Stimulated activated CD4-positive, alpha-beta T cell treated with anti-CD3 and anti-CD28 coated beads, Interleukin-1b, Interleukin-23, amount 100 ng/mL, for 48 hours (primary cell): ENCODE measurements around the gene STIMATE.

Source experiments
- DNase-seq: peaks from one replicate; pipeline ENCODE4 v3.0.0-alpha.2; 2020

STIMATE gene

DNA sequence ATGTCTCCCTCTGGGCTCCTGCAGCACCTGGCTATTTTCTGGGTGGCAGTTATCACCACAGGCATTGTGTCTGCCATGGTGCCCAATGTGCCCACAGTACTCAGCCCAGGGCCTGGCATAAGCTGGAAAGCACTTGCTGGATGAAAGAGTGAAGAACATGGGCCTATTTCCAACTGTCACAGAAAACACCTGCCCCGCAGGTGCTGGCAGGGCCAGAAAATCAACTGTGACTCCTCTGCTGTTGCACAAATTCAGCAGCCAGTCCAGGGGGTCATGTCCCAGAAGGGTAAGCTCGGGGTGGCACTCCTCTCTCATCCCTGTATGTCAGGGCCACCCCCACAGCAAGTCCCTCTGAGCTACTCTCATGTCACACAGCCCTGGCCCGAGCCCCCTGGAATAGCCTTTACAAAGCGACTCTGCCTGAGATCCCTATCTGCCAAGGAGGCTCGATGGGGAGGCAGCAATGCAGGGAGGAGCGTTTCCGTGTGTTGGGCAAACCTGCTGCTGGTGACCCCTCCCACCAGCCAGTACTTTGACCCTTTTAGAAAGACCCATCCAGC lies 85.8 kb downstream of the STIMATE start:
- no peak for DNase-seq

DNA sequence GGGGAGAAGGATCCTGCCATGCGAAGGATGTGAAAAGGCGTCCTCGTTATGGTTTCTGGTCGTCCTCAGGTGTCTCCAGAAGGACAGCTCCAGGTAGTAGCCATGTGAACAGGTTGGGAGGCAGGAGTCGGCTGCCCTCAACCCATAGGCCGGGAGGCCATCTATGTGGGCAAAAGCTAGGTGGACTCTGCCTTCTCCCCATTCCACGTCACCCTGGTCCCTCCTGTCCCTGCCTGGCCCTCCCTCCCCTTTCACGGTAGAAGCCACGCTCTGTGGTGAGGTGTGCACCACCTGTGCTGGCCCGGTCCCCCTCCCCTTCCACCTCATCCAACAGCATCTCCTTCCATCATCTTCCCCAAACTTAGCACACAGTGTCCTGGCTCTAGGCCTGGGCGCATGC lies 86.4 kb downstream of the STIMATE start:
- no peak for DNase-seq

DNA sequence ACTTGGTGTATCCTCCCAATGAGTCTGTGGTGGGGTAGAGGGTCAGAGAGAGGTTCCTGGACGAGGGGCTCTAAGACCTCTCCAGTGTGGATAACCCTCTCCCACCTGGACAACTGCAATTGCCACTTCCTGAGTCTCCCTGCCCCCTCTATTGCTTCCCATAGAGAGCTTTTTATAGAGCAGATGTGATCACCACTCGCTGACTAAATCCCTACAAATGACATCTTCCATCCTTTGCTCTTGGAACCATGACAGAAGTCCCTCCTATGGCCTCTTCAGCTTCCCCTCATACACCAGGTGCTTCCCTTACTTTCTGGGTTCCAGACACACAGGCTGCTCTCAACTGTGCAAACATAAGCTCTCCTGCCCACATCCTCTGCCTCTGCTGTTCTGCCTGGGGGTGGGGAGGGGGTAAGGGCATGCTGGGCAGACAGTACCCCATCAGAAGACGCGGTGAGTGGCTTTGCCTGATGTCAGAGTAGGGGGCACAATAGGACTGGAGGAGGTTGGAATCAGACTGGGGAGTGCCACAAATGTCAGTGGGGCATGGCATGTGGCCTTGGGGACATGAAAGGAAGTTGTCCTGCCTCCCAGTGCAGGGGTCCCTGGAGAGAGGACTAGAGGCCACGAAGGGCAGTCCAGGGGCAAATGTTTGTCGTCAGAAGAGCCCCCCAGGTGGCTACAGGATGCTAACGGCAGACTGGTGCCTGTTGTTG lies 87.5 kb downstream of the STIMATE start:
- DNase-seq, result no peak

DNA sequence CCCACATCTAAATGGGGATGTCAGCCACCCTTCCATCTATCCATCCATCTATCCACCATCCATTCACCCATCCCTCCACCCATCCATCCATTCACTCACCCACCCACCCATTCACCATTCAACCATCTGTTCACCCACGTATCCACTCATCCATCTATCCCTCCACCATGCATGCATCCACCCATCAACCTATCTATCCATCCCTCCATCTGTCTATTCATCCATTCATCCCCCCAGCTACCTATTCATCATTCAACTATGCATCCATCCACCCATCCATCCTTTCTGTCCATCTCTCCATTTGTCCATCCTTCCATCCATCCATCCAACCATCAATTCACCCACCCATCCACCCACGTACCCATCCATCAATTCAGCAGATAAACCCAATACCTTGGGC lies 88.2 kb downstream of the STIMATE start:
- no peak for DNase-seq

DNA sequence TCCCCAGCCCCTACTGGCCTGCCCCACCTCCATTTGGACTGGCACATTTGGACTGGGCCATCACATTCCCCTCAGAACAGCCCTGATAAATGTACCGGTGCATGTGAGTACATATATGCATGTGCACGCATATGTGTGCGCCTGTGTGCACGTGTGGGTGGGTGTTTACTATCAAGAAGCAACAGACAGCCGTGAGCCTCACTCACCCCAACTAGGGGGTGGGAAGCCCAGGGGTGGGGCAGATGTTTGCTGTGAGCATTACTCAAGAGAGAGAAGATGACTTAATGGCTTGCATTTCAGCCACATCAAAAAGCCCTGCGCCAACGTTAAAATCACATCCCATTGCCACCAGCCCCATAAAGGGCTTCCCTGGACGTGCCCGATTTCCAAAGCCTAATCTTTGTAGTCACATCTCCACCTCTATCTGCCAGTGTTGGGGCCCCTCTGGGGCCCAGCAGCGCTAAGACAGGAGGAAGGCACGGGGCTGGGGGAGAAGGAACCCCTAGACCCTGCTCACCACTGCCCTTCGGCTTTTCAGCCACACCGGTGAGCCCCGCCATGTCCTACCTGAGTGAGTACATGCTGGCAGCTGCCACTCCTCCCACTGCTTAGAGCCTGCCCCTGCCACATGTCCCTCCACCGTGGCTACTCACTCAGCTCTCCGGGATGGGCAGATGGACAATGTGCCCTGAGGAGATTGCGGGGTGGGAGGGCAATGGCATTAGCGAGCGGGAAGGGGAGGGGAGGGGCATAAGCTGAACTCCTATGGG lies 91.9 kb downstream of the STIMATE start:
- DNase-seq, result no peak

DNA sequence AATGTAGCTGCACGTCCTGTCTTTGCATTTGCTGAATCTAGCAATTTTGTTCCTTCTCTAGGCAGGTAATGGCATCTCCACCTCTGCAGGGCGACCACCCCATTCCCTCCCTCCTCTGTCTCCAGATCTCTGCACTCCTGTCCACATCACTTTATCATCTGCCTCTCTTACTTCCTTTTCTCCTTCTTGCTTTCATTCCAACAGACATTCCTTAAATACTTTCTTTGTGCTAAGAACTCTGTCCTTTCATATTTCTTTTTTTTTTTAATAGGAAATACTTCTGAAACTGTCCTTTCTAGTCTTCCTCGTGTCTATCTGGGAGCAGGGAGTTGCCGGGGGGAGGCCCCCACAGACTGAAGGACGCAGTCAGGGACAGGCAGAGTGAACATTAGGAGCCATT lies 95.5 kb downstream of the STIMATE start:
- no peak for DNase-seq

DNA sequence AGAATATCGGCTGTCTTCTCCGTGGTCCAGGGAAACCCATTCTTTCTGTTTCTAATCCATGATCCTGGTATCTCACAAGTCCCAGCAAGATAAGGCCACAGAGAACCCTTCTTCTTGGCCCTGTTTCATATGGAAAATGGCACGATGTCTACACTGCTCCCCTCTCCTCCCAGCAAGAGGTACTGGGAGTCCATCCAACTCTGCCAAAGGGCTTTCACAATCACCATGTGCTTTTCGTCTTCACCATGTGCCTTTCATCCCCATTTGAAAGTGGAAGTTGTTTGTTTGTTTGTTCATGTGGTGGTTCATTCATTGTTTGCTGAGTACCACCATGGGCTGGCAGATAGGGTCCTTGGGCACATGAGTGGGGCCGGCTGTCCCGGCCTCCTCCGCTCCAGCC lies 97.3 kb downstream of the STIMATE start:
- DNase-seq, result no peak

DNA sequence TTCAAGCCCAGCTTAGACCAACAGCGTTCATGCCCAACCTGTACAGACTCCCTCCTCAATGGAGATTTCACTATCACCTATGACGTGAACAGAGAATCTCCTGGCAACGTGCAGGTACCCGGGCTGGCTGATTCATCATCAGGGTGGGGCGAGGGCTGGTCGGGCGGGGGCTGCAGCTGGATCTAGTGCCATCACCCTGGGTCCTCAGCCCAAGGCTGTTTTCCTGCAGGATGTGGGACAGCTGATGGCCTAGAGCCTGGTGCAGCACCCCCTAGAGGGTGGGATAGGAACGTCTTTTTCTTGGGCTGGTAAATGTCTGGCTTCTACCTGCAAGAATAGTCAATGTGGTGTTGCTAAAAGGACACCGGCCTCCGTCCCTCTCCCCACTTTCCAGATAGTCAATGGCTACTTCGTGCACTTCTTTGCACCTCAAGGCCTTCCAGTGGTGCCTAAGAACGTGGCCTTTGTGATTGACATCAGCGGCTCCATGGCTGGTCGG lies 98.3 kb downstream of the STIMATE start:
- no peak for DNase-seq

DNA sequence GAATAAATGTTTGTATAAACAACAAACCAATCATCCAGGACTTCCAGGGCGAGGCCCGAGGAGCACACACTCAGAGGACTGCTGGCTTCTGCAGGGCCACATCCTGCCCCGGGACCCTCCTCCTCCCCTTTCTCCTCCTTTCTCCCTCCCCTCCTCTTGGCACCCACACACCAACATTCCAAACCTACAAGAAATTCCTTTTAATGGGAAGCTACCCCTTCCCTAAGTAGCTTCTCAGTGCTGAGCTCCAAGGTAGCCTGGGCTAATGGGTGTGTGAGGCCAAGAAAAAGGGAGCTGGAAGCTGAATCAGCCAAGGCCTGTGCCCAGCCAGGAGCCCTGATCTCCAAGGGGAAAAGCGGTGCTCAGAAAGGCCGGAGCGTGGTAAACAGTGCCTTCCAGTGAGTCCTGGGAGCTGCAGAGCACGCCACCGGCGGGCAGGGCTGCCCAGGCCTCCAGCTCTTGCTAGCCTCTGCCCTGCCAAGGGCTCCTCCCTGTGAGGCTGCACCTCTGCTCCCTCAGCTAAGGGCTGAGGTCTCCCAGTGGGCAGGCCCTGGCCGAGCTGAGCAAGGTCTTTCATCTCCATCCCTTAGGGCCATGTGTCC lies 98.9 kb downstream of the STIMATE start:
- no peak for DNase-seq

DNA sequence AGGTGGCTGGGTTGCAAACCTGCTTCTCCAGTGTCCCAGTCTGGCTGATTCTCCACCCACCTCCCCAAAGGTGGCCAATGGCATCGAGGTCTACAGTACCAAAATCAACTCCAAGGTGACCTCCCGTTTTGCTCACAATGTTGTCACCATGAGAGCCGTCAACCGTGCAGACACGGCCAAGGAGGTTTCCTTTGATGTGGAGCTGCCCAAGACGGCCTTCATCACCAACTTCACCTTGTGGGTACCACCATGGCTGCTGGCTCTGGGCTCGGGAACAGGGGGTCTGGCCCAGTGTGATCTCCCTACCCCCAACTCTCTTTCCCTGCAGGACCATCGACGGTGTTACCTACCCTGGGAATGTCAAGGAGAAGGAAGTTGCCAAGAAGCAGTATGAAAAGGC lies 100.9 kb downstream of the STIMATE start:
- DNase-seq, result no peak

DNA sequence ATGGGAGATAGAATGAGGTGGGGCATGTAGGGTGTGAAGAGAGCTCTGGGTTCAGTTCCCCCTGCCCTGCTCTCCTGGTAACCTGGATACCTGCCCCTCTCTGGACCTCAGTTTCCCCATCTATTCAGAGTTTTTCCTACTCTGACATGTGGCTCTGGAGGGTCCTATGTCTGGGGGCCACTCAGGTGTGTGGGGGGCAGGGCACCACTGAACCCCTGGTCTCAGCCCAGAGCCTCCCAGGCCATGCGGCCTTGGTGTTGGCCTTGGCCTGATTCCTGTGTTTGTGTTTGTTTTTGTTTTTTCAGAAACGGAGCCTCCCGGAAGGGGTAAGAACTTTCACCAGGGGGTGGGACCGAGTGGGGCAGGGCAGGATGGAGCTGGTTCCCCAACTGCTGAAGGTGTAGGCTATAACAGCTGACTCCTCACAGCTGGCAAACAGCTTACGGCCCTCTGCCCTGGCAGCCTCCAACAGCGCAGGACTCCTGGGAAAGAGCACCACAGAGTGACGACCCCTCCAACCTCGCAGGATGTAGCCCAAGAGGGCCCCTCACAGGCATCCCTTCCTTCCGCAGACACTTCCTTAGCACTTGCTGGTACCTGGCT lies 101.9 kb downstream of the STIMATE start:
- no peak for DNase-seq

DNA sequence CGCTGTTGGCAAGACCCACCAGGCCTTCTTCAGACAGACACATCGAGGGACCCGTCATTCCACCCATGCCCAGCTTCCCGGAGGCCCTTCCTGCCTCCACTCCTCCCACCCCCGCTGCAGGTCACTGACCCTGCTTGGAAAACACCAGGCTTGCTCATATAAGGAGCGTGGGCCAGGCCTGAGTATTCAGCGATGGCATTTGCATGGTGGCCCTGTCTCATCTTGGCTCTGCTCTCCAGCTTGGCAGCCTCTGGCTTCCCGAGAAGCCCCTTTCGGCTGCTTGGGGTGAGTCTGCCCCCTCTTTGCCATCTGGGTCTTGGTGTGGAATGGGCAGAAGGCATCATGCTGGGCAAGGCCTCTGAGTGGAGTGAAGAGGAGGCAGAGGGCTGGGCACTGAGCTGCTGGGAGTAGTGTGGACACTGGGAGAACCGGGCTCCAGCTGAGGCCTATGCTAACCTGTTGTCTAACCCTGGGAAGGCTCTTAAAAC lies 102.7 kb downstream of the STIMATE start, which contains the start of gene ITIH3:
Gene ITIH3, plus strand, starts transcription at position 185 of the 488 bp plus-strand sequence. Its CDS starts 8 bp downstream, at position 193.
- no peak for DNase-seq

DNA sequence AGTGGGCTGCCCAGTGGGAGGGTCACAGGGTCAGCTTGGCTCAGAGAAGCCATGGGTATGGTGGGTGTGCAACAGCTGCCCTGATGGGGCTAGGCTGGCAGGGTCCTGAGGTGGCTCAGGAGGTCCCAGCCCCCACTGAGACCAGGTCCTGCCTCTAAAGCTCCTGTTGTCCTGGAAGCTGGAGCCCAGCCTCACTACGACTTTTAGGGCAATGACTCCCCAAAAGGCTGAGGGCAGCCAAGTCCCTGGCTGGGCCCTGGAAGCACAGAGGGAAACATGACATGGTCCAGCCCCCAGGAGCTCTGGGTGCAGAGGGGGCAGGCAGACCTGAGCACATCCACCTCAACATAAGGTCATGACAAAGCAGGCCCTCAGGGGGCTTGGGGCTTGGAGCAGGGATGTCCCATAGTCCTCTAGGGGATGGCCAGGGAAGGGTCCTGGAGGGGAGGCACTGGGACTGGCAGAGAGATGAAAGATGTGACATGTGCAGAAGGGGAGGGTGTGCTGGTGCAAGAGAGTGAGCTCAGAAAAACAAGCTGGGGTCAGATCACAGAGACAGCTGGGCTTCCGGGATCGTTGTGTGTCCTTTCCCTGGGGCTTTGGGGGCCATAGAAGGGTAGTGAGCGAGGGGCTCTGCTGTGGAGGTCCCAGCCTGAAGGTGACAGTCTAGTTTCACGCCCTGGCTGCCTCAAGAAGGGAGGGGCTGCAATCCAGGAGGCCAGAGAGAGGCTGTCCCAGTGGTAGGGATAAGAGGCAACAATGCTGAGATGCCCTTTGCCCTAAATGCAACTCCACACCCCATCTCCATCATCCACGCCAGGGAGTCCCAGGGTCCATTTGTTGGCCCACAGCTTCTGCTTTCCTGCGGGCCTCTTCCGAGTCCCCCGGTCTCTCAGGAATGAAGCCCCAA lies 103.4 kb downstream of the STIMATE start:
- DNase-seq, result no peak

DNA sequence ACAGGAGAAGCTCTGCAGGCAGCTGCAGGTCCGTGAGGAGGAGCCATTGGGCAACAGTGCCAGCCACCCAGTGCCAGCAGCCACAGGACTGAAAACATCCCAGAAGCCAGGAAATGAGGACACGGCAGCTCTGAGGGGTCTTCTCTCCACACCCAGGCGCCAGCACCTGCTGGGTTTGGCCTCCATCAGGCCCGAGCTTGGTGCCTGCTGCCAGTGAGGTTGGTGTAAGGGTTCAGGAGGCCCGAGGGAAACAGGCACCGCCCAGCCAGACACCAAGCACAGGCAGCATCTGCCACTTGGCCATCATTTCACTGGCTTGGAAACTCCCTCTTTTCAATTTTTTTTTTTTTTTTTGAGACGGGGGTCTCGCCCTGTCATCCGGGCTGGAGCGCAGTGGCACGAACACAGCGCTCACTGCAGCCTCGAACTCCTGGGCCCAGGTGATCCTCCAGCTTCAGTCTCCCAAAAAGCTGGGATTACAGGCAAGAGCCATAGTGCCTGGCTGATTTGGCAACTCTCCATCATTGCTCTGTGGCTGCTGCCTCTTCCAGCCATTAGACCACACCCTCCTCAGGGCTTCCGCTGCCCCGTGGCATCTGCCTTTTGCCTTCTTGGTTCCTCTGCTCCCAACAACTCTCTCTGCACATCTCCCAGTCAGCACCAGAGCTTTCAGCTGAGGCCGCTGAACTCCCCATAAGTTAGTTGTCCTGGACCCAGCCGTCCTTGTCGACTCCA lies 104.2 kb downstream of the STIMATE start:
- DNase-seq, result no peak

DNA sequence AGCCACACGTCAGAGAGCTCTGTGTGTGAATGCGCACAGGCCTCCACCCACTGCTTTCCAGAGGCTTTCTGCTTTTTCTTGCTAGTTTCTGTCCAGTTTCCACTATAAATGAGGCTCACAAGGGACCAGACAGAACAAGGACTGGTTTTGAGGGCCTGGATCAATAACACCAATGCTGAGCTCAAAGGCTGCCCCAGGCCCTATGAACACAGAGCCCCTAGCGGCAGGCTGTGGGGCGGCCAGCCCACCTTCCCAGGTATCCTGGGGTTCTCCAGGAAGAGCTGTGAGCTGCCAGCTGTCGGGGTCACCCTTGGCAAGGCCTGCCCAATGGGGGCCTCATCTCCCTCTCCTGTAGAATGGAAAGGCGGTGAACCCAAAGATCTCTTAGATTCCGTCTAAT lies 104.9 kb downstream of the STIMATE start:
- no peak for DNase-seq

DNA sequence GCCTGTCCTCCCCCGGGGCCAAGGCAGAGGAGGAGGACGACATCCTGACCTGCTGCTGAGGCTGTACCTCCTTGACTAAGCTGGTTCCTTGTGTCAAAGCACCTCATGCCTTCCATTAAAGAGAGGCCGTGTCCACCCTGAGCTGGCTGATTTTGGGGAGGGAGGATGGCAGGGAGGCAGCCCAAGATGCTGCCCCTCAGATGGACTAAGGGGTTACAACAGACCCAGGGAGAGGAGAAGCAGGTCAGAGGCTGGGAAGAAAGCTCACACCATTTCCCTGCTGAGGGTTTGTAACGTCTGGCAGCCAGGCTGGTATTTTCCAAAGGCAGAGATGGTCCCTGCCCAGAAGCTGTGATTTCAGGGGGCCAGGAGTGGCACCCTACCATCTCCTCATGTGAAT lies 105.4 kb downstream of the STIMATE start:
- DNase-seq, result no peak

DNA sequence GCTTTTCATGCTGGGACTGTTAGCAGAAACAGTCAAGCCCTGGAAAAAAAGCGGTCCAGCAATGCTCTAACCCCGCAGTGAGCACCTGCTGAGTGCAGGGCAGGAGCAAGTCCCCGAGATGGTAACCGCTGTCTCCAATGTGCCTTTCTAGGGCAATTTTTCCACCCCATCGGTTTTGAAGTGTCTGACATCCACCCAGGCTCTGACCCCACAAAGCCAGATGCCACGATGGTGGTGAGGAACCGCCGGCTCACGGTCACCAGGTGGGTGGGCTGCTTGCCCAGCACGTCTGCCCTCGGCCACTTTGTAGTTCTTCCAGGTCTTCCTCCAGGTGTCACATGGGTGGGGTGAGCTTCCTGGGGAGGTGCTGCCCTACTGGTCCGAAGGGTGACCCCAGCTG lies 106.0 kb downstream of the STIMATE start:
- no peak for DNase-seq

DNA sequence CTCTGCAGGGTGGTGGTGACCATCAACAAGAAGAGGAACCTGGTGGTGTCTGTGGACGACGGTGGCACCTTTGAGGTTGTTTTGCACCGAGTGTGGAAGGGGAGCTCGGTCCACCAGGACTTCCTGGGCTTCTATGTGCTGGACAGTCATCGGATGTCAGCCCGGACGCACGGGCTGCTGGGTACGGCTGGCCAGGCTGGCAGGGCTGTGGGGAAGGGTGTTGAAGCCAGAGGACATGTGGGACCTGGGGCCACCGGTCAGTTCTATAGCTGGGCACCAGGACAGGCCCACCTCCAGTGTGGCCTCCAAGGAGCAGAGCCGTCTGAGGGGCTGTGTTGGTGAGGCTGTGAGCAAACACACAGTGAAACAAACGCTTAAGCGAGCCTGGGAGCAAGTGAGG lies 106.6 kb downstream of the STIMATE start:
- no peak for DNase-seq

DNA sequence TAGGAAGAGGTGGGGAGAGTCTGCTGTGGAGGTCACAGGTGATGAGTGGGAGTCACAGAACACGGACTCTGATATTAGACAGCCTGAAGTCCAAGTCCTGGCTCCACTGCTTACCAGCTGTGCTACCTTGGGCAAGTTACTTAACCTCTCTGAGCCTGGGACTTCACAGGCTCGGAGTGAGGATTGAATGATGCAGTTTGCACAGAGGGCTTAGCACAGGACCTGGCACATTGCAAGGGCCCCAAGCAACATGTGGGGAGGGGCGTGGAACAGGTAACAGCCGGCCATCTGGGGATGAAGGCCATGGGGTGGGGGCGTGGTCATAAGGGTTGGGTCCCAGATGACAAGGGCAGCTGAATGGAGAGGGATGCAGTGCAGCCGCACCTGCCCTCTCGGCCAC lies 107.0 kb downstream of the STIMATE start:
- DNase-seq, result no peak

DNA sequence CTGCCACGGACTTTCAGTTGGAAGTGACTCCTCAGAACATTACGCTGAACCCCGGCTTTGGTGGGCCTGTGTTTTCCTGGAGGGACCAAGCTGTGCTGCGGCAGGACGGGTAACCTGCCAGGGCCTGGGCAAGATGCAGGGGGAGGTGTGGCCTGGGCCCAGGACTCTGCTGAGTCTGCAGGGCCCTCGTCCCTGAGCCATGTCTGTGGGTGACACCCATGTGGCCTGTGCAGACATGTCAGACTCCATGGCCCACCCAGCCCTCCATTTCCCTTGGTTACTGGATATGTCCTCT lies 107.7 kb downstream of the STIMATE start:
- DNase-seq, result no peak
